T-helper 2 cell treated with Interferon-gamma antibody and Interleukin-4, amounts not matched to agents 100 ng/mL and 5 ng/mL, for 36 hours (primary cell): ENCODE data around the gene CSF1. TPM values are rescaled to one million over a fixed set of nuclear protein-coding genes. Genes with fewer than 3 reads are reported as not detected.

Source experiments
- intact Hi-C: fragments of 100-400 bp; cut with micrococcal nuclease; formaldehyde crosslinking; loops from one replicate; pipeline ENCODE4 v1.15.1; 2023
- total RNA-seq: library from RNA; stranded (reverse); gene quantifications from 2 replicates; pipeline ENCODE4 v1.2.3, GENCODE V29; 2022

Gene CSF1
- total RNA-seq, 1 donor from 2014 or later = 75.0 TPM

GRCh38 chr1:109882288-109883245 is 28.1 kb upstream of the CSF1 start:
- intact Hi-C loops = no loop called here

- intact Hi-C loops = no loop called here
Measured at GRCh38 chr1:109883248-109883955, 27.2 kb upstream of the CSF1 start.

- intact Hi-C loops = no loop called here
Measured at GRCh38 chr1:109884242-109884891, 26.3 kb upstream of the CSF1 start.

DNA sequence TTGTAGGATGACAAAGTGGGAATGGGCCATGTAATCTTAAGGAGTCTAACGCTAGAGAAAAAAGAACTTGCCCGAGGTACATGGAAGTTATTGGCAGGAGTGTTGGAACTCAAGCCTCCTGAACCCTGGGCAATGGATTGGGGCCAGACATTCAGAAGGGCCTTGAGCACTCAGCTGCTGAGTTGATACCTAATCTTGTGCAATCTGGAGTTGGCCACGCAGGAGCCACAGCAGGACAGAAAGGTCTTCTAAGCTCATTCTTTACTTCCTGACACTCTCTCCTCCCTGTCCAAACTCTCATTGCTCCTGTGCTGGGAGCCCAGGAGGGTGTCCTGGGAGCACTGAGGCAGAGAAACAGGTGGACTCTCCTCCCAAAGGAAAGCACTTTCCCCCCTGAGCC is 25.1 kb upstream of the CSF1 start:
- intact Hi-C loops = no loop called here

- intact Hi-C loops = no loop called here
Measured at GRCh38 chr1:109886827-109887226, 23.8 kb upstream of the CSF1 start.

DNA sequence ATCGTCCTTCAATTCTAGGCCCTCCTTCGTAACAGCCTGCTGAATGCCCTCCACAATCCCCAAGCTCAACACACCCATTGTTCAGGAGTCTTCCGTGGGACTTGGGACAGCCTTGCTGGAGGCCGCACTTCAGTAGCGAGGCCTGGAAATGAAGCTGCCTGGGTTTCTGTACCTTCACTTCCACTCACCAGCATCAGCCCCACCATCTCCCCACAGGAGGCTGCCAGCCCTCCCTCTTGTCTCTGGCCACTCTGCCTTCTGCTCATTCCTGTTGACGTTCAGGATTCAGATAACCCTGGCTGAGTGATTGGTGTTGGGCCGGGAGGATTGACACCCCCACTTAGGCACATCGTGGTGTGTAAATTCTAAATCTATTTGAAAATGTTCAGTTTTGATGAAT is 23.4 kb upstream of the CSF1 start:
- intact Hi-C loops = no loop called here

GRCh38 chr1:109887884-109888283 is 22.8 kb upstream of the CSF1 start:
- intact Hi-C loops = no loop called here

DNA sequence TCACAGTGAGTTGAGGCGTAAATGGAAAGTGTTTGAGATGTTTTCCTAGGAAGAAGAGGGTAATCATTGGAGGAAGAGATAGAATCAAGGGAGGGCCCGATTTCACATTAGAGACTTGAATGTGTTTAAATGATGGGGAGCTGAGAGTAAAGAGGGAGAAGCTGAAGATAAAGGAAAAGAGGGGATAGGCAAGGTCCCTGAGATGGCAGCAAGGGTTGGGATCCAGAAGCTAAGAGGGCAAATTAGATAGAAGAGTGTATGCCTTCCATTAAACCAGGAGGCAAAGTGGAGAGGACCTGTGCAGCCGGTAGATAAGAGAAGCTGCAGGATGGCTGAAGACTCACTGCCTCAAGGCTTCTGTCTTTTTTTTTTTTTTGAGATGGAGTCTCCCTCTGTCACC is 21.6 kb upstream of the CSF1 start:
- intact Hi-C loops = no loop called here

DNA sequence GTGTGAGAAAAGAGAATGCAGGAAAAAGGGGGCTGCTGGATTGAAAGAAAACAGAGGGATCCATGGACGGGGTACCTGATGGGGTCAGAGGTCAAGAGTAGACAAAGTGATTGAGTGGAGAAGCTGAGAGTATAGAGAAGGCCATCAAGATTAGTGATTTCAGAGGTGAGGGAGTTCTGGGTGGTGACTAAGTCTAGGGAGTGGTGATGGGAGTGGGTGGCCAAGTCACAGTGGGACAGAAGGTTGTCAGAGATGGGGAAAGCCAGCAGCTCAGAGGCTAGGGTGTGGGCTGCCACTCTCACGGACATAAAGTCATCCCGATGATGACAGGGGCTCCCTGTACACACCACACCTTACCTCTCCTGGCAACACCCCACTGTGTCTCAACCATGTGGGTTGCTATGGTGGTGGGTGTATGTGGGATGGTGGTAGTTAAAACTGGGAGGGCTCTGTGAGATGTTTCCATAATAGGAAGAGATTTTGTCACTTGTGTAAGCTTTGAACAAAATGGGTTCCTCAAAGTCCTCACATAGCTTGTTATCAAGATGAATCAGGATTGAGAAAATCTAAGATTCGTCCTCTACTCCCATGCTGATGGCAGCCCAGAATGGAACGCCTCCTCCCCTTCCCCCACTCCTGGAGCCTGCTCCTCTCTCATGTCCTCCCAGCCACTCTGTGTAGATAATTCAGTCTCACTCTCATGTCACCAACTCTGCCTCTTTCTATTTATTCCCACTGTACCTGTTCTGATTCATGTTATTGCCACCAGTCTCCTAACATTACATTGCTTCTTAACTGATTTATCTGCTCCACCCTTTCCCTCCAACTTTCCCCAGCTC is 20.3 kb upstream of the CSF1 start:
- intact Hi-C loops = no loop called here

GRCh38 chr1:109891930-109892329 is 18.7 kb upstream of the CSF1 start:
- intact Hi-C loops = no loop called here

- intact Hi-C loops = no loop called here
Measured at GRCh38 chr1:109892561-109893368, 17.9 kb upstream of the CSF1 start.

DNA sequence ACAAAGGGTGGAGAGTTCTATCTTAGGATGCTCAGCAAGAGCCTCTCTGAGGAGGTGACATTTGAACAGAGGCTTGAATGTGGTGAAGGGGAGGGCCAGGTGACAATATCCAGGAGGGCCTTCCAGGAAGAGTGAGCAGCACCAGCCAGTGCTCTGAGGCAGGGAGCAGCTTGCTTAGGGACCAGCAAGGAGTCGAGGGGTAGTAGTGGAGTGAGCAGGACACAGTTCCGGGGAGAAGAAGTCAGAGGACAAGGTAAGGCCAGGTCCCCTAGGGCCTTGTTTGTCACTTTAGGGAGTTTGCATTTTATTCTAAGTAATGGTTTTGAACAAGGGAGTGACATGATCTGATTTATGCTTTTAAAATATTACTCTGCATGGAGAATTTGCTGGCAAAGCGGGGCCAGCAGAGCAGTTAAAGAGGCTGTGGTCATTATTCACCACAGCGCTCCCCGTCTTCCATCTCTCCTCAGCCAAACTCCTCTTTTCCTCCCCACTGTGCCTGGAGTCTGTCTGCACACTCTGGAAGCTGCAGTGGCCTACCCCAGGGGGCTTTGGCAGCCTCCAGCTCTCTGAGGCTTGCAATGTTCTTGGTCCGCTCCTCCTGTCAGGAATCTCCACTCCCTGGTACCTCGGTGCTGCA is 17.0 kb upstream of the CSF1 start:
- intact Hi-C loops = no loop called here

- intact Hi-C loops = no loop called here
Measured at GRCh38 chr1:109894823-109895719, 15.6 kb upstream of the CSF1 start.

DNA sequence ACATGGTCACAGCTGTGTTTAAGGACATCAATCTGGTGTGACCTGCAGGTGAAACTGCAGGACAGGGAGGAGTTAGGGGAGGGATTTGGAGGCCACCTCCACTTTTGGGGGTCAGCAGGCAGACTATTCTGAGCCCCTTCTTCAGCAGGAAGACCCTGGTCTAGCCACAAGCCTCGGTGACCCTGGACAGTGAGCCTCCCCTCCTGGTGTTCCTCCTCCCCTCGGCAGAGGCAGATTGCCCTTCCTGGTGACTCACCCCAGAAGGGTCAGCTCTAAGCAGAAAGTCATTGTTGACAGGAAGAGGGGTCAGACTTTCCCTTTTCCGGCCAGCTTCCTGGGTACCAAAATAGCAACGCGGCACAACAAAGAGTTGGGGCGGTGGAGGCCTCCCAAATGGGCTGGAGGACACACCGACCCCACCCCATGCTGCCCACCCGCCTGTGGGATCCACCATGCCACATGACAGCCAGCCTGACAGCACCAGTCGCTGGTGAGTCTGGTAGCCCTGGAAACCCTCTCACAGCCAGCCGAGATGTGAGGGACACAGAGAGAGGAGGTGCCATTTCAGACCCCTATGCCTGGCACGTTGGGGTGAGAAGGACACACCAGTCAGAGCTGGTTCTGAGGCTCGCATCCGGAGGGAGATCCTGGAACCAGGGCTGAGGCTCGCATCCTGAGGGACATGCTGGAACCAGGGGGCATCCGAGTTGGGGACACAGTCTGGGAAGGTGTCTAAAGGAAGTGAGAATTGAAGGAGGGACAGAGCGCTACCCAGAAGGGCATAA is 14.7 kb upstream of the CSF1 start:
- intact Hi-C loops = no loop called here

DNA sequence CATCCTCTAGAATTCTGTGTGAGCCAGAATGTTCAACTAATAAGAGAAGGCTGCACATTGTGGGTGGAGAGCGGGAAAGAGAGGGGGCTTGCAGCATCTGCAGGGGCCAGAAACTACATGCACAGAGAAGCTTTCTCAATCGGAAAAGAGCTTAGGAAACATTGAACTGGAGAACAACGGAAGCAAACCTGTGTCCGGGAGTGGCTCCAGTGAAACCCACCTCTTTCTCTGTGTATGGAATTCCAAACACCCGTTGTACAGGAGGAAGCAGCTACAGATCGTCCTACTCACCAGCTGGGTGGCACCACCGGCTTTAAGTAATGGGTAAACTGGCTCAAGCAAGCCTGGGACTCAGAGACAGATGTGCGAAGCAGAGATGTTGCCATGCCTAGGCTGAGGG is 14.0 kb upstream of the CSF1 start:
- intact Hi-C loops = no loop called here

DNA sequence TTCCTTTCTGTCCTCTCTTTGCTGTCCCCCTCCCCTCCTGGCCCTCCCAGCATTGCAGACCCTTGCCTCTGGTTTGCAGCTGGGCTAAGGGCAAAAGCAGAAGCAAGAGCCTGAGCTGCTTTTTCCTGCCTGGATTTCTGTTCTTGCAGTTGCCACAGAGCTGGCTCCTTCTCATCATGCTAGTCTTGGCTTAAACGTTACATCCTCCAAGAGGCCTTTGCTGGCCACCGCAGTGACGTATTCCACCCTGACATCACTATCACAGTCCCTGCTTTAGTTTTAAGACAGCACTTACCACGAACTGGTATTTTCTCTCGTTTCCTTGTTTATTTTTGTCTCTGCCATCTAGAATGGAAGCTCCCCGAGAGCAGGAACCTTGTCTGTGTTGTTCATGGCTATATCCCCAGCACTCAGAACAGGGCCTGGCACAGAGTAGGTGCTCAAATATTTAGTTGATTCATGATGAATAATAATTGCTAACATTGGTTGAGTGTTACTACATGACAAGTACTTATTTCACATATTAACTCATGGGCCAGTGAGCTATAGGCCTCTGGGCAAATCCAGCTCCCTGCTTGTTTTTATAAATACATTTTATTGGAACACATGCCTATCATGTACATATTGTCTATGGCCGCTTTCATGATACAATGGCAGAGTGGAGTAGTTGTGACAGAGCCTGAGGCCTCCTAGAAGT is 13.2 kb upstream of the CSF1 start:
- intact Hi-C loops = no loop called here

DNA sequence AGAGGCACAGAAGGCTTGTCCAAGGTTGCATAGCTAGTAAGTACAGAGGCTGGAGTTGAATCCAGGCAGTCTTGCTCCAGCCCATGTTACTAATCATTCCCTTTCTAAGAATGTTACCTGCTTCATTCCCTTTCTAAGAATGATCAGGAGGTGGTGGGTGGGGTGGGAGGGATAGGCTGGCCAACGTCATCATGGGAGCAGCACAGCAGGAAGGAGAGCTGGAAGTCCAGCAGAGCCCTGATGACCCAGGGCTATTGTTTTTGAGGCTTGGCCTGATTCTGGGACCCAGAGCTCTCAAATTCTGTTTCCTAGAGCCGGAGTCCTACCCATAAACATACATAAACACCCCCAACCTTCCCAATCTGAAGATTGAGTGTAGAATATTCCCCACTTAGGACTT is 11.8 kb upstream of the CSF1 start:
- intact Hi-C loops = no loop called here
